HG02981 (cell line): ENCODE results near the gene SCUBE2.

Experiments used
- ATAC-seq: cut with Tn5 transposase; IDR thresholded peaks from one replicate; pipeline ENCODE4 v1.9.1; 2021; ENCODE audit warnings: mild to moderate bottlenecking, moderate library complexity; ENCODE audit not compliant: unreplicated experiment

SCUBE2 gene

GRCh38 chr11:9076046-9076445 is 15.4 kb downstream of the SCUBE2 start:
- no peak for ATAC-seq

GRCh38 chr11:9075556-9075955 is 15.8 kb downstream of the SCUBE2 start:
- ATAC-seq: no peak

GRCh38 chr11:9074338-9075029 is 16.9 kb downstream of the SCUBE2 start:
- no peak for ATAC-seq

GRCh38 chr11:9073466-9074225 is 17.8 kb downstream of the SCUBE2 start:
- no peak for ATAC-seq

- ATAC-seq: no peak
Observed at GRCh38 chr11:9072626-9073176, 18.7 kb downstream of the SCUBE2 start.

- no peak for ATAC-seq
Observed at GRCh38 chr11:9071692-9072091, 19.7 kb downstream of the SCUBE2 start.

GRCh38 chr11:9070749-9071491 is 20.5 kb downstream of the SCUBE2 start:
- ATAC-seq: no peak

- ATAC-seq: no peak
Observed at GRCh38 chr11:9069862-9070470, 21.4 kb downstream of the SCUBE2 start.

- ATAC-seq: no peak
Observed at GRCh38 chr11:9069256-9069655, 22.1 kb downstream of the SCUBE2 start.

GRCh38 chr11:9066433-9066925 is 24.9 kb downstream of the SCUBE2 start:
- ATAC-seq: no peak

- ATAC-seq: no peak
Observed at GRCh38 chr11:9065607-9066432, 25.6 kb downstream of the SCUBE2 start.

- ATAC-seq: no peak
Observed at GRCh38 chr11:9061807-9062206, 29.6 kb downstream of the SCUBE2 start.

GRCh38 chr11:9060700-9061111 is 30.7 kb downstream of the SCUBE2 start:
- peak; percentile 99 for ATAC-seq

- no peak for ATAC-seq
Observed at GRCh38 chr11:9059406-9059805, 32.0 kb downstream of the SCUBE2 start.

- ATAC-seq: no peak
Observed at GRCh38 chr11:9057888-9058287, 33.5 kb downstream of the SCUBE2 start.

- no peak for ATAC-seq
Observed at GRCh38 chr11:9057007-9057406, 34.4 kb downstream of the SCUBE2 start.

- ATAC-seq: no peak
Observed at GRCh38 chr11:9056467-9056866, 34.9 kb downstream of the SCUBE2 start.

- ATAC-seq: no peak
Observed at GRCh38 chr11:9053316-9054035, 37.9 kb downstream of the SCUBE2 start.

- ATAC-seq: no peak
Observed at GRCh38 chr11:9052316-9052715, 39.1 kb downstream of the SCUBE2 start.
